ENCODE results near the gene SATB1. TPM values are rescaled to one million over a fixed set of nuclear protein-coding genes. Genes with fewer than 3 reads are reported as not detected.

Gene SATB1
- total RNA-seq, 6 experiments from 2014 or later = 9.3 to 14.9 (median 12.0) TPM

- no peaks in the 10 kb centered on the region for H3K36me3 ChIP-seq
- no peaks in the 10 kb centered on the region for H3K4me1 ChIP-seq
- no peak for TF ChIP-seq POLR2A (IDR thresholded peaks at IDR 0.05)
- TF ChIP-seq, protein P1, sequence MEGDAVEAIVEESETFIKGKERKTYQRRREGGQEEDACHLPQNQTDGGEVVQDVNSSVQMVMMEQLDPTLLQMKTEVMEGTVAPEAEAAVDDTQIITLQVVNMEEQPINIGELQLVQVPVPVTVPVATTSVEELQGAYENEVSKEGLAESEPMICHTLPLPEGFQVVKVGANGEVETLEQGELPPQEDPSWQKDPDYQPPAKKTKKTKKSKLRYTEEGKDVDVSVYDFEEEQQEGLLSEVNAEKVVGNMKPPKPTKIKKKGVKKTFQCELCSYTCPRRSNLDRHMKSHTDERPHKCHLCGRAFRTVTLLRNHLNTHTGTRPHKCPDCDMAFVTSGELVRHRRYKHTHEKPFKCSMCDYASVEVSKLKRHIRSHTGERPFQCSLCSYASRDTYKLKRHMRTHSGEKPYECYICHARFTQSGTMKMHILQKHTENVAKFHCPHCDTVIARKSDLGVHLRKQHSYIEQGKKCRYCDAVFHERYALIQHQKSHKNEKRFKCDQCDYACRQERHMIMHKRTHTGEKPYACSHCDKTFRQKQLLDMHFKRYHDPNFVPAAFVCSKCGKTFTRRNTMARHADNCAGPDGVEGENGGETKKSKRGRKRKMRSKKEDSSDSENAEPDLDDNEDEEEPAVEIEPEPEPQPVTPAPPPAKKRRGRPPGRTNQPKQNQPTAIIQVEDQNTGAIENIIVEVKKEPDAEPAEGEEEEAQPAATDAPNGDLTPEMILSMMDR (IDR thresholded peaks at IDR 0.05) = no peak
- ATAC-seq (no peak), DNase-seq (no peak)
- no peaks in the 10 kb centered on the region for H3K9me3 ChIP-seq
- WGBS (ENCODE audit: insufficient coverage, low coverage, low lambda C conversion rate, missing lambda C conversion rate) = 94% methylated on average over 7 of the region's 7 CpGs
- H3K4me3 ChIP-seq = no peak overlapping the region
- intact Hi-C loops (cut with DNase I) = no loop called here
- H3K27ac ChIP-seq = no peak overlapping the region
- no peaks in the 10 kb centered on the region for H3K27me3 ChIP-seq
Observed at GRCh38 chr3:18370672-18371071, 54.5 kb downstream of the SATB1 start.

- 70% methylated on average over 13 of the region's 13 CpGs for WGBS (ENCODE audit: insufficient coverage, low coverage, low lambda C conversion rate, missing lambda C conversion rate)
- Histone ChIP-seq H3K27ac (no peak overlapping the region), H3K4me3 (no peak overlapping the region), H3K9me3 (no peaks in the 10 kb centered on the region), H3K36me3 (no peaks in the 10 kb centered on the region), H3K27me3 (no peaks in the 10 kb centered on the region), H3K4me1 (no peaks in the 10 kb centered on the region)
- intact Hi-C loops (cut with DNase I) = no loop called here
- DNase-seq (no peak), ATAC-seq (no peak)
- TF ChIP-seq, protein P1 (IDR thresholded peaks at IDR 0.05) = no peak
- TF ChIP-seq POLR2A (IDR thresholded peaks at IDR 0.05) = no peak
Observed at GRCh38 chr3:18369551-18370185, 55.5 kb downstream of the SATB1 start.

GRCh38 chr3:18366258-18366657 lies 58.9 kb downstream of the SATB1 start:
- ATAC-seq = no peak
- Histone ChIP-seq H3K27me3 (no peaks in the 10 kb centered on the region), H3K9me3 (no peaks in the 10 kb centered on the region), H3K4me1 (no peaks in the 10 kb centered on the region), H3K27ac (no peak overlapping the region), H3K36me3 (no peaks in the 10 kb centered on the region), H3K4me3 (no peak overlapping the region)
- DNase-seq = no peak
- intact Hi-C loops (cut with DNase I) = no loop called here
- 88% methylated on average over 3 of the region's 3 CpGs for WGBS (ENCODE audit: insufficient coverage, low coverage, low lambda C conversion rate, missing lambda C conversion rate)
- no peak for TF ChIP-seq POLR2A (IDR thresholded peaks at IDR 0.05)
- TF ChIP-seq, protein P1 (IDR thresholded peaks at IDR 0.05) = no peak

DNA sequence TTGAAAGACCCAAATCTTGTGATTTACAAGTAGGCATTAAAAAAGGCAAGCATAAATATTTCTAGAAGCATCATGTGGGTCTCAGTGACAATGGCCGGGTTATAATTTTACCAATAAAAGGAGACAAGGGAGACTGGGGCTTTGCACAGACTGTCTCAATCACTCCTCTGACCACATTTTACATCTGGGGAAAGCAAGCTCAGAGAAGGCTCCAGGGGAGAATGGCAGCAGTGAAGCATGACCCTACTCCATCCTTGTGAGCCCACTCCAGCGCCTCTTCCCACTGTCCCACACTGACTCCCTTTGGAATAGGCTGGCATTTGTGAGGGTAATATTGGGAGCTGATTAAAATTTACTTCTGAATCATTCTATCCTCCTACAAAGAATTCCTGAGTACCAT lies 61.8 kb downstream of the SATB1 start:
- no peaks in the 10 kb centered on the region for H3K36me3 ChIP-seq
- H3K9me3 ChIP-seq = no peaks in the 10 kb centered on the region
- H3K4me3 ChIP-seq = no peak overlapping the region
- no peak overlapping the region for H3K27ac ChIP-seq
- ATAC-seq (no peak), DNase-seq (no peak)
- no peaks in the 10 kb centered on the region for H3K4me1 ChIP-seq
- WGBS (ENCODE audit: insufficient coverage, low coverage, low lambda C conversion rate, missing lambda C conversion rate) = 100% methylated on average over 2 of the region's 2 CpGs
- intact Hi-C loops (cut with DNase I) = no loop called here
- no peaks in the 10 kb centered on the region for H3K27me3 ChIP-seq
- TF ChIP-seq, protein P1 (IDR thresholded peaks at IDR 0.05) = no peak
- no peak for TF ChIP-seq POLR2A (IDR thresholded peaks at IDR 0.05)

GRCh38 chr3:18357747-18358146 lies 67.4 kb downstream of the SATB1 start:
- no peak for ATAC-seq
- intact Hi-C loops (cut with DNase I) = no loop called here
- no peak for TF ChIP-seq POLR2A (IDR thresholded peaks at IDR 0.05)
- TF ChIP-seq, protein P1 (IDR thresholded peaks at IDR 0.05) = no peak
- Histone ChIP-seq H3K36me3 (no peaks in the 10 kb centered on the region), H3K4me3 (no peak overlapping the region), H3K4me1 (no peaks in the 10 kb centered on the region), H3K27me3 (no peaks in the 10 kb centered on the region), H3K27ac (no peak overlapping the region), H3K9me3 (no peaks in the 10 kb centered on the region)
- no peak for DNase-seq

Measured in right lobe of liver (tissue), 6 donors.